HepG2 (cell line): ENCODE measurements around the gene SLC12A5. TPM values are rescaled to one million over a fixed set of nuclear protein-coding genes. Genes with fewer than 3 reads are reported as not detected.

Experiments
- ARID2 ChIP-seq: sonication (generic); formaldehyde crosslinking; IDR thresholded peaks from 2 replicates; pipeline ENCODE4 v1.8.1; 2022; ENCODE audit warnings: mild to moderate bottlenecking, missing genetic modification reagents, borderline replicate concordance
- HNRNPUL1 ChIP-seq: fragments of 200-400 bp; formaldehyde crosslinking; IDR thresholded peaks from 2 replicates; pipeline ENCODE4 v1.6.1; 2017; ENCODE audit warnings: low read depth, mild to moderate bottlenecking, low read length, moderate library complexity
- MATR3 ChIP-seq: sonication (generic); formaldehyde crosslinking; IDR thresholded peaks from 2 replicates; pipeline ENCODE4 v1.4.0; 2020; ENCODE audit warnings: missing genetic modification reagents
- MEIS1 ChIP-seq: sonication (generic); formaldehyde crosslinking; IDR thresholded peaks from 2 replicates; pipeline ENCODE4 v1.9.0; 2021; ENCODE audit warnings: mild to moderate bottlenecking, missing genetic modification reagents, moderate library complexity, borderline replicate concordance
- RBM39 ChIP-seq: fragments of 200-400 bp; formaldehyde crosslinking; IDR thresholded peaks from one replicate; pipeline ENCODE4 v1.6.1; 2018; ENCODE audit warnings: antibody characterized with exemption, mild to moderate bottlenecking, low read depth, low read length; ENCODE audit not compliant: poor library complexity, severe bottlenecking
- REPIN1 ChIP-seq: sonication (generic); formaldehyde crosslinking; IDR thresholded peaks from 2 replicates; pipeline ENCODE4 v1.8.0; 2022; ENCODE audit warnings: missing genetic modification reagents, low read depth, mild to moderate bottlenecking, borderline replicate concordance
- YEATS4 ChIP-seq: sonication (generic); formaldehyde crosslinking; IDR thresholded peaks from 2 replicates; pipeline ENCODE4 v1.4.0; 2020; ENCODE audit warnings: missing genetic modification reagents, borderline replicate concordance
- ZNF160 ChIP-seq: sonication (generic); formaldehyde crosslinking; IDR thresholded peaks from 2 replicates; pipeline ENCODE4 v1.8.0; 2022; ENCODE audit warnings: mild to moderate bottlenecking, inconsistent platforms, missing genetic modification reagents
- ZNF33B ChIP-seq: sonication (generic); formaldehyde crosslinking; IDR thresholded peaks from 2 replicates; pipeline ENCODE4 v1.5.1; 2020; ENCODE audit warnings: mild to moderate bottlenecking, missing genetic modification reagents
- ZNF383 ChIP-seq: sonication (generic); formaldehyde crosslinking; IDR thresholded peaks from 2 replicates; pipeline ENCODE4 v1.4.0; 2020; ENCODE audit warnings: missing genetic modification reagents, mild to moderate bottlenecking, borderline replicate concordance
- ZNF652 ChIP-seq: IDR thresholded peaks from 2 replicates; pipeline ENCODE4 v1.6.1; 2016; ENCODE audit warnings: low read depth, borderline replicate concordance
- ZNF792 ChIP-seq: IDR thresholded peaks from 2 replicates; pipeline ENCODE4 v1.6.1; 2016
- ZNF816 ChIP-seq: sonication (generic); formaldehyde crosslinking; IDR thresholded peaks from 2 replicates; pipeline ENCODE4 v1.8.0; 2022; ENCODE audit warnings: missing genetic modification reagents, mild to moderate bottlenecking, borderline replicate concordance
- polyA plus RNA-seq, 8 experiments: library from polyadenylated mRNA; depleted of rRNA in 3 of 8; stranded (reverse) in 7 of 8; unstranded in 1 of 8; fragments of >200 nt; fragmentation: Illumina TruSeq in 4 of 8; extraction: Trizol in 4 of 8; gene quantifications; 2 replicates each; pipeline versions ENCODE4 v1.2.1 to v1.2.3, GENCODE V29; 2011 to 2016; ENCODE audit warnings: low read depth in 4 of 8, missing spikeins in 1 of 8, mixed read lengths in 1 of 8; ENCODE audit not compliant: insufficient read depth in 1 of 8
- total RNA-seq, 5 experiments: library from RNA; depleted of rRNA; stranded (reverse); fragments of >200 nt; fragmentation: Illumina TruSeq; extraction: Trizol; gene quantifications; 2 replicates each; pipeline ENCODE4 v1.2.3, GENCODE V29; 2016; ENCODE audit warnings: low read depth in 1 of 5
- TF ChIP-seq, protein P1 (sequence below): sonication (generic); formaldehyde crosslinking; IDR thresholded peaks from 2 replicates; pipeline ENCODE4 v1.4.0; 2020; ENCODE audit warnings: missing genetic modification reagents
- TF ChIP-seq, protein P2 (sequence below): sonication (generic); formaldehyde crosslinking; IDR thresholded peaks from 2 replicates; pipeline ENCODE4 v1.4.0; 2020; ENCODE audit warnings: low read depth, mild to moderate bottlenecking, missing genetic modification reagents
- TF ChIP-seq, protein P3 (sequence below): sonication (generic); formaldehyde crosslinking; IDR thresholded peaks from 2 replicates; pipeline ENCODE4 v1.4.0; 2020; ENCODE audit warnings: missing genetic modification reagents
- TF ChIP-seq, protein P4 (sequence below): sonication (generic); formaldehyde crosslinking; IDR thresholded peaks from 2 replicates; pipeline ENCODE4 v1.9.0; 2021; ENCODE audit warnings: mild to moderate bottlenecking, missing genetic modification reagents

SLC12A5 gene
- total and polyA plus RNA-seq, 2 of the 13 experiments (the other 11 are each of a cell fraction or from before 2014, with no cell fraction given), result 4.3 to 5.4 TPM

DNA sequence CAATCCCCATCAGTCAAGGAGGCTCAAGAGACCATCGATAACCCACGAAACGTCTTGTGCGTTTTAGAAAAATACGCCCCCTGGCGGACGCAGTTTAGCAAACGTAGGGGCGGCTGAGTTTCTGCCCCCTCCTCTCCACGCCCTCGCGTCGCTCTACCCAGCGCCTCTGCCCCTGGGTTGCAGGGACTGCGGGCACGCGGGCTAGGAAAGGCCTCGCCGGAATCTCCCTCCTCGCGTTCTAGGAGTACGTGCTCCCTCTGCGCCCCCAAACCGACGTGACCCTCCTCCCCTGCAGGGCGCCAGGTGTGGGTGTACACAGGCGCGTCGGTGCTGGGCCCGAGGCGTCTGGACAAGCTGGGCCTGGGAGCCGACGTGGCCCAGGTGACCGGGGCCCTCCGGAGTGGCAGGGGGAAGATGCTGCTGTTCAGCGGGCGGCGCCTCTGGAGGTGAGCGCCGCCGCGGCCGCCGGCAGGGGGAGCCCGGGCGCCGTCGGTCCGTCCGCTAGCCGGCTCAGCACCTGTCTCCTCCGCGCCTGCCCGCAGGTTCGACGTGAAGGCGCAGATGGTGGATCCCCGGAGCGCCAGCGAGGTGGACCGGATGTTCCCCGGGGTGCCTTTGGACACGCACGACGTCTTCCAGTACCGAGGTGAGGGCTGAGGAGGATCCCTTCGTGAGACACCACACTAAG, 15.0 kb upstream of the SLC12A5 start (continued):
- TF ChIP-seq, protein P1, sequence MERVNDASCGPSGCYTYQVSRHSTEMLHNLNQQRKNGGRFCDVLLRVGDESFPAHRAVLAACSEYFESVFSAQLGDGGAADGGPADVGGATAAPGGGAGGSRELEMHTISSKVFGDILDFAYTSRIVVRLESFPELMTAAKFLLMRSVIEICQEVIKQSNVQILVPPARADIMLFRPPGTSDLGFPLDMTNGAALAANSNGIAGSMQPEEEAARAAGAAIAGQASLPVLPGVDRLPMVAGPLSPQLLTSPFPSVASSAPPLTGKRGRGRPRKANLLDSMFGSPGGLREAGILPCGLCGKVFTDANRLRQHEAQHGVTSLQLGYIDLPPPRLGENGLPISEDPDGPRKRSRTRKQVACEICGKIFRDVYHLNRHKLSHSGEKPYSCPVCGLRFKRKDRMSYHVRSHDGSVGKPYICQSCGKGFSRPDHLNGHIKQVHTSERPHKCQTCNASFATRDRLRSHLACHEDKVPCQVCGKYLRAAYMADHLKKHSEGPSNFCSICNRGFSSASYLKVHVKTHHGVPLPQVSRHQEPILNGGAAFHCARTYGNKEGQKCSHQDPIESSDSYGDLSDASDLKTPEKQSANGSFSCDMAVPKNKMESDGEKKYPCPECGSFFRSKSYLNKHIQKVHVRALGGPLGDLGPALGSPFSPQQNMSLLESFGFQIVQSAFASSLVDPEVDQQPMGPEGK, result peak; percentile 81
- TF ChIP-seq RBM39, result peak; percentile 95
- no peak; the same call in 1 of the 2 replicates for TF ChIP-seq YEATS4 (CRISPR knock-in tag)
- TF ChIP-seq ZNF816 (CRISPR knock-in tag), result no peak
- TF ChIP-seq ARID2, result no peak
- TF ChIP-seq ZNF792, result 0 out of 2 replicates have a peak, but pooled peaks have one; percentile 50
- no peak for TF ChIP-seq HNRNPUL1
- TF ChIP-seq, protein P2, sequence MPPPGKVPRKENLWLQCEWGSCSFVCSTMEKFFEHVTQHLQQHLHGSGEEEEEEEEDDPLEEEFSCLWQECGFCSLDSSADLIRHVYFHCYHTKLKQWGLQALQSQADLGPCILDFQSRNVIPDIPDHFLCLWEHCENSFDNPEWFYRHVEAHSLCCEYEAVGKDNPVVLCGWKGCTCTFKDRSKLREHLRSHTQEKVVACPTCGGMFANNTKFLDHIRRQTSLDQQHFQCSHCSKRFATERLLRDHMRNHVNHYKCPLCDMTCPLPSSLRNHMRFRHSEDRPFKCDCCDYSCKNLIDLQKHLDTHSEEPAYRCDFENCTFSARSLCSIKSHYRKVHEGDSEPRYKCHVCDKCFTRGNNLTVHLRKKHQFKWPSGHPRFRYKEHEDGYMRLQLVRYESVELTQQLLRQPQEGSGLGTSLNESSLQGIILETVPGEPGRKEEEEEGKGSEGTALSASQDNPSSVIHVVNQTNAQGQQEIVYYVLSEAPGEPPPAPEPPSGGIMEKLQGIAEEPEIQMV (CRISPR knock-in tag), result no peak; the same call in 1 of the 2 replicates
- TF ChIP-seq, protein P3, sequence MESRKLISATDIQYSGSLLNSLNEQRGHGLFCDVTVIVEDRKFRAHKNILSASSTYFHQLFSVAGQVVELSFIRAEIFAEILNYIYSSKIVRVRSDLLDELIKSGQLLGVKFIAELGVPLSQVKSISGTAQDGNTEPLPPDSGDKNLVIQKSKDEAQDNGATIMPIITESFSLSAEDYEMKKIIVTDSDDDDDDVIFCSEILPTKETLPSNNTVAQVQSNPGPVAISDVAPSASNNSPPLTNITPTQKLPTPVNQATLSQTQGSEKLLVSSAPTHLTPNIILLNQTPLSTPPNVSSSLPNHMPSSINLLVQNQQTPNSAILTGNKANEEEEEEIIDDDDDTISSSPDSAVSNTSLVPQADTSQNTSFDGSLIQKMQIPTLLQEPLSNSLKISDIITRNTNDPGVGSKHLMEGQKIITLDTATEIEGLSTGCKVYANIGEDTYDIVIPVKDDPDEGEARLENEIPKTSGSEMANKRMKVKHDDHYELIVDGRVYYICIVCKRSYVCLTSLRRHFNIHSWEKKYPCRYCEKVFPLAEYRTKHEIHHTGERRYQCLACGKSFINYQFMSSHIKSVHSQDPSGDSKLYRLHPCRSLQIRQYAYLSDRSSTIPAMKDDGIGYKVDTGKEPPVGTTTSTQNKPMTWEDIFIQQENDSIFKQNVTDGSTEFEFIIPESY, result peak; percentile 89
- TF ChIP-seq ZNF652 (CRISPR knock-in tag), result no peak
- no peak for TF ChIP-seq ZNF383 (CRISPR knock-in tag)
- no peak for TF ChIP-seq MATR3 (CRISPR knock-in tag)
- peak; percentile 76 for TF ChIP-seq MEIS1 (CRISPR knock-in tag)
- peak; percentile 65; the same call in 1 of the 2 replicates for TF ChIP-seq ZNF33B (CRISPR knock-in tag)
- peak; percentile 65; the same call in 1 of the 2 replicates for TF ChIP-seq ZNF160 (CRISPR knock-in tag)
- TF ChIP-seq REPIN1 (CRISPR knock-in tag), result peak; percentile 50
- TF ChIP-seq, protein P4, sequence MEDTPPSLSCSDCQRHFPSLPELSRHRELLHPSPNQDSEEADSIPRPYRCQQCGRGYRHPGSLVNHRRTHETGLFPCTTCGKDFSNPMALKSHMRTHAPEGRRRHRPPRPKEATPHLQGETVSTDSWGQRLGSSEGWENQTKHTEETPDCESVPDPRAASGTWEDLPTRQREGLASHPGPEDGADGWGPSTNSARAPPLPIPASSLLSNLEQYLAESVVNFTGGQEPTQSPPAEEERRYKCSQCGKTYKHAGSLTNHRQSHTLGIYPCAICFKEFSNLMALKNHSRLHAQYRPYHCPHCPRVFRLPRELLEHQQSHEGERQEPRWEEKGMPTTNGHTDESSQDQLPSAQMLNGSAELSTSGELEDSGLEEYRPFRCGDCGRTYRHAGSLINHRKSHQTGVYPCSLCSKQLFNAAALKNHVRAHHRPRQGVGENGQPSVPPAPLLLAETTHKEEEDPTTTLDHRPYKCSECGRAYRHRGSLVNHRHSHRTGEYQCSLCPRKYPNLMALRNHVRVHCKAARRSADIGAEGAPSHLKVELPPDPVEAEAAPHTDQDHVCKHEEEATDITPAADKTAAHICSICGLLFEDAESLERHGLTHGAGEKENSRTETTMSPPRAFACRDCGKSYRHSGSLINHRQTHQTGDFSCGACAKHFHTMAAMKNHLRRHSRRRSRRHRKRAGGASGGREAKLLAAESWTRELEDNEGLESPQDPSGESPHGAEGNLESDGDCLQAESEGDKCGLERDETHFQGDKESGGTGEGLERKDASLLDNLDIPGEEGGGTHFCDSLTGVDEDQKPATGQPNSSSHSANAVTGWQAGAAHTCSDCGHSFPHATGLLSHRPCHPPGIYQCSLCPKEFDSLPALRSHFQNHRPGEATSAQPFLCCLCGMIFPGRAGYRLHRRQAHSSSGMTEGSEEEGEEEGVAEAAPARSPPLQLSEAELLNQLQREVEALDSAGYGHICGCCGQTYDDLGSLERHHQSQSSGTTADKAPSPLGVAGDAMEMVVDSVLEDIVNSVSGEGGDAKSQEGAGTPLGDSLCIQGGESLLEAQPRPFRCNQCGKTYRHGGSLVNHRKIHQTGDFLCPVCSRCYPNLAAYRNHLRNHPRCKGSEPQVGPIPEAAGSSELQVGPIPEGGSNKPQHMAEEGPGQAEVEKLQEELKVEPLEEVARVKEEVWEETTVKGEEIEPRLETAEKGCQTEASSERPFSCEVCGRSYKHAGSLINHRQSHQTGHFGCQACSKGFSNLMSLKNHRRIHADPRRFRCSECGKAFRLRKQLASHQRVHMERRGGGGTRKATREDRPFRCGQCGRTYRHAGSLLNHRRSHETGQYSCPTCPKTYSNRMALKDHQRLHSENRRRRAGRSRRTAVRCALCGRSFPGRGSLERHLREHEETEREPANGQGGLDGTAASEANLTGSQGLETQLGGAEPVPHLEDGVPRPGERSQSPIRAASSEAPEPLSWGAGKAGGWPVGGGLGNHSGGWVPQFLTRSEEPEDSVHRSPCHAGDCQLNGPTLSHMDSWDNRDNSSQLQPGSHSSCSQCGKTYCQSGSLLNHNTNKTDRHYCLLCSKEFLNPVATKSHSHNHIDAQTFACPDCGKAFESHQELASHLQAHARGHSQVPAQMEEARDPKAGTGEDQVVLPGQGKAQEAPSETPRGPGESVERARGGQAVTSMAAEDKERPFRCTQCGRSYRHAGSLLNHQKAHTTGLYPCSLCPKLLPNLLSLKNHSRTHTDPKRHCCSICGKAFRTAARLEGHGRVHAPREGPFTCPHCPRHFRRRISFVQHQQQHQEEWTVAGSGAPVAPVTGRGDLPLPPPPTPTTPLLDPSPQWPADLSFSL (CRISPR knock-in tag), result no peak
